WTC11 (cell line): Measurements from ENCODE around the gene VRTN. TPM values are rescaled to one million over a fixed set of nuclear protein-coding genes. Genes with fewer than 3 reads are reported as not detected.
A peak's percentile ranks its signal among the peaks of the same experiment; 100 is the strongest.

Experiments
- ATAC-seq: fragments of 200-7000 bp; cut with Tn5 transposase; 2 replicates; pipeline ENCODE4 v1.10.0; 2021; ENCODE audit warnings: mild to moderate bottlenecking, moderate library complexity
- CTCF ChIA-PET: fragments of 300-600 bp; sonication (Branson Sonifier 250); formaldehyde crosslinking; loops from one replicate; lab custom pipeline; 2021; ENCODE audit warnings: antibody characterized with exemption; lab: Charles Lee
- POLR2A ChIA-PET: fragments of 350-600 bp; sonication (Branson Sonifier 250); formaldehyde crosslinking; loops from one replicate; lab custom pipeline; 2021; ENCODE audit warnings: antibody characterized with exemption; lab: Charles Lee
- DNase-seq: peaks from one replicate; pipeline ENCODE4 v3.0.0; 2021; ENCODE audit warnings: low spot score
- H3K27ac Mint-ChIP-seq: 2 replicates; pipeline ENCODE4 v1.8.0; 2021; ENCODE audit warnings: mixed read lengths
- H3K27me3 Mint-ChIP-seq: 2 replicates; pipeline ENCODE4 v1.8.0; 2021; ENCODE audit warnings: low read depth, mild to moderate bottlenecking, moderate library complexity, mixed read lengths
- H3K36me3 Mint-ChIP-seq: 2 replicates; pipeline ENCODE4 v1.8.0; 2021; ENCODE audit warnings: mixed read lengths
- H3K4me1 Mint-ChIP-seq: 2 replicates; pipeline ENCODE4 v1.8.0; 2022; ENCODE audit warnings: mixed read lengths
- H3K4me3 Mint-ChIP-seq: 2 replicates; pipeline ENCODE4 v1.8.0; 2021; ENCODE audit warnings: mild to moderate bottlenecking, moderate library complexity, mixed read lengths
- H3K9me3 Mint-ChIP-seq: 2 replicates; pipeline ENCODE4 v1.8.0; 2021; ENCODE audit warnings: mixed read lengths
- ARID4B ChIP-seq: sonication (generic); formaldehyde crosslinking; IDR thresholded peaks from 2 replicates; pipeline ENCODE4 v1.8.0; 2023; ENCODE audit warnings: missing genetic modification reagents, mild to moderate bottlenecking, borderline replicate concordance
- CREM ChIP-seq: sonication (generic); formaldehyde crosslinking; IDR thresholded peaks from 2 replicates; pipeline ENCODE4 v1.8.1; 2022; ENCODE audit warnings: mild to moderate bottlenecking, missing genetic modification reagents, moderate library complexity
- ETV6 ChIP-seq: sonication (generic); formaldehyde crosslinking; IDR thresholded peaks from 2 replicates; pipeline ENCODE4 v1.8.1; 2022; ENCODE audit warnings: mild to moderate bottlenecking, missing genetic modification reagents
- FOXP1 ChIP-seq: sonication (generic); formaldehyde crosslinking; IDR thresholded peaks from 2 replicates; pipeline ENCODE4 v1.8.0; 2022; ENCODE audit warnings: missing genetic modification reagents, mild to moderate bottlenecking, moderate library complexity, borderline replicate concordance
- MXD4 ChIP-seq: fragments of 250-450 bp; sonication (Bioruptor Pico); IDR thresholded peaks from 2 replicates; pipeline ENCODE4 v1.8.0; 2021; ENCODE audit warnings: mild to moderate bottlenecking, moderate library complexity, borderline replicate concordance
- RORB ChIP-seq: fragments of 250-450 bp; sonication (Bioruptor Pico); IDR thresholded peaks from 2 replicates; pipeline ENCODE4 v1.9.0; 2021; ENCODE audit warnings: mild to moderate bottlenecking
- STAT6 ChIP-seq: sonication (generic); formaldehyde crosslinking; conservative IDR thresholded peaks from 2 replicates; pipeline ENCODE4 v1.8.1; 2023; ENCODE audit warnings: mild to moderate bottlenecking, low read depth, missing genetic modification reagents, moderate library complexity
- TEAD4 ChIP-seq: sonication (generic); formaldehyde crosslinking; IDR thresholded peaks from 2 replicates; pipeline ENCODE4 v1.8.0; 2022; ENCODE audit warnings: mild to moderate bottlenecking, missing genetic modification reagents
- ZNF396 ChIP-seq: fragments of 250-450 bp; sonication (Bioruptor Pico); IDR thresholded peaks from 2 replicates; pipeline ENCODE4 v1.8.0; 2021; ENCODE audit warnings: mild to moderate bottlenecking, moderate library complexity, borderline replicate concordance
- ZNF423 ChIP-seq: fragments of 250-450 bp; sonication (Bioruptor Pico); IDR thresholded peaks from 2 replicates; pipeline ENCODE4 v2.1.2; 2022; ENCODE audit warnings: mild to moderate bottlenecking, moderate library complexity
- total RNA-seq: library from RNA; stranded (reverse); gene quantifications from 3 replicates; pipeline ENCODE4 v1.2.3, GENCODE V29; 2021
- TF ChIP-seq, protein P1 (sequence below): sonication (generic); formaldehyde crosslinking; IDR thresholded peaks from 2 replicates; pipeline ENCODE4 v1.8.0; 2022; ENCODE audit warnings: missing genetic modification reagents
- TF ChIP-seq, protein P2 (sequence below): sonication (generic); formaldehyde crosslinking; IDR thresholded peaks from 2 replicates; pipeline ENCODE4 v1.8.0; 2022; ENCODE audit warnings: mild to moderate bottlenecking, missing genetic modification reagents
- TF ChIP-seq, protein P3 (sequence below): sonication (generic); formaldehyde crosslinking; IDR thresholded peaks from 2 replicates; pipeline ENCODE4 v1.8.1; 2023; ENCODE audit warnings: mild to moderate bottlenecking, missing genetic modification reagents, borderline replicate concordance

VRTN gene
- total RNA-seq, 1 experiment from 2014 or later: 106 TPM

- peaks cover 2% of the 10 kb centered on the region; the same call in 1 of the 2 replicates for H3K27me3 Mint-ChIP-seq
- H3K36me3 Mint-ChIP-seq: no peaks in the 10 kb centered on the region
- DNase-seq (no peak), ATAC-seq (no peak)
- ChIA-PET CTCF (interaction anchor here (0.6 to 0.7 kb wide), 2 partner anchors 98 to 163 kb away, joined by 3 to 7 read pairs; no protein-coding TSS in a partner anchor), POLR2A (no interaction called here)
- H3K27ac Mint-ChIP-seq: 0 out of 2 replicates have a peak overlapping the region, but pooled peaks have one; percentile 49
- H3K4me3 Mint-ChIP-seq: no peak overlapping the region
- TF ChIP-seq STAT6 (CRISPR knock-in tag) (no peak), CREM (CRISPR knock-in tag) (no peak), TEAD4 (no peak), FOXP1 (CRISPR knock-in tag) (no peak), RORB (CRISPR knock-in tag) (no peak), ETV6 (no peak), MXD4 (CRISPR knock-in tag) (no peak), ZNF396 (CRISPR knock-in tag) (no peak)
- TF ChIP-seq, protein P1, sequence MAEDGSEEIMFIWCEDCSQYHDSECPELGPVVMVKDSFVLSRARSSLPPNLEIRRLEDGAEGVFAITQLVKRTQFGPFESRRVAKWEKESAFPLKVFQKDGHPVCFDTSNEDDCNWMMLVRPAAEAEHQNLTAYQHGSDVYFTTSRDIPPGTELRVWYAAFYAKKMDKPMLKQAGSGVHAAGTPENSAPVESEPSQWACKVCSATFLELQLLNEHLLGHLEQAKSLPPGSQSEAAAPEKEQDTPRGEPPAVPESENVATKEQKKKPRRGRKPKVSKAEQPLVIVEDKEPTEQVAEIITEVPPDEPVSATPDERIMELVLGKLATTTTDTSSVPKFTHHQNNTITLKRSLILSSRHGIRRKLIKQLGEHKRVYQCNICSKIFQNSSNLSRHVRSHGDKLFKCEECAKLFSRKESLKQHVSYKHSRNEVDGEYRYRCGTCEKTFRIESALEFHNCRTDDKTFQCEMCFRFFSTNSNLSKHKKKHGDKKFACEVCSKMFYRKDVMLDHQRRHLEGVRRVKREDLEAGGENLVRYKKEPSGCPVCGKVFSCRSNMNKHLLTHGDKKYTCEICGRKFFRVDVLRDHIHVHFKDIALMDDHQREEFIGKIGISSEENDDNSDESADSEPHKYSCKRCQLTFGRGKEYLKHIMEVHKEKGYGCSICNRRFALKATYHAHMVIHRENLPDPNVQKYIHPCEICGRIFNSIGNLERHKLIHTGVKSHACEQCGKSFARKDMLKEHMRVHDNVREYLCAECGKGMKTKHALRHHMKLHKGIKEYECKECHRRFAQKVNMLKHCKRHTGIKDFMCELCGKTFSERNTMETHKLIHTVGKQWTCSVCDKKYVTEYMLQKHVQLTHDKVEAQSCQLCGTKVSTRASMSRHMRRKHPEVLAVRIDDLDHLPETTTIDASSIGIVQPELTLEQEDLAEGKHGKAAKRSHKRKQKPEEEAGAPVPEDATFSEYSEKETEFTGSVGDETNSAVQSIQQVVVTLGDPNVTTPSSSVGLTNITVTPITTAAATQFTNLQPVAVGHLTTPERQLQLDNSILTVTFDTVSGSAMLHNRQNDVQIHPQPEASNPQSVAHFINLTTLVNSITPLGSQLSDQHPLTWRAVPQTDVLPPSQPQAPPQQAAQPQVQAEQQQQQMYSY (CRISPR knock-in tag): no peak
- TF ChIP-seq, protein P2, sequence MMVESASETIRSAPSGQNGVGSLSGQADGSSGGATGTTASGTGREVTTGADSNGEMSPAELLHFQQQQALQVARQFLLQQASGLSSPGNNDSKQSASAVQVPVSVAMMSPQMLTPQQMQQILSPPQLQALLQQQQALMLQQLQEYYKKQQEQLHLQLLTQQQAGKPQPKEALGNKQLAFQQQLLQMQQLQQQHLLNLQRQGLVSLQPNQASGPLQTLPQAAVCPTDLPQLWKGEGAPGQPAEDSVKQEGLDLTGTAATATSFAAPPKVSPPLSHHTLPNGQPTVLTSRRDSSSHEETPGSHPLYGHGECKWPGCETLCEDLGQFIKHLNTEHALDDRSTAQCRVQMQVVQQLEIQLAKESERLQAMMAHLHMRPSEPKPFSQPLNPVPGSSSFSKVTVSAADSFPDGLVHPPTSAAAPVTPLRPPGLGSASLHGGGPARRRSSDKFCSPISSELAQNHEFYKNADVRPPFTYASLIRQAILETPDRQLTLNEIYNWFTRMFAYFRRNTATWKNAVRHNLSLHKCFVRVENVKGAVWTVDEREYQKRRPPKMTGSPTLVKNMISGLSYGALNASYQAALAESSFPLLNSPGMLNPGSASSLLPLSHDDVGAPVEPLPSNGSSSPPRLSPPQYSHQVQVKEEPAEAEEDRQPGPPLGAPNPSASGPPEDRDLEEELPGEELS (CRISPR knock-in tag): no peak
- peaks cover 5% of the 10 kb centered on the region for H3K4me1 Mint-ChIP-seq
- H3K9me3 Mint-ChIP-seq: no peaks in the 10 kb centered on the region
These were observed 59.5 kb downstream of the VRTN start for GRCh38 chr14:74407801-74408154.

- Mint-ChIP-seq H3K9me3 (no peaks in the 10 kb centered on the region), H3K27ac (no peak overlapping the region), H3K27me3 (peaks cover 2% of the 10 kb centered on the region; the same call in 1 of the 2 replicates), H3K4me3 (no peak overlapping the region), H3K36me3 (no peaks in the 10 kb centered on the region), H3K4me1 (peaks cover 11% of the 10 kb centered on the region)
- POLR2A ChIA-PET: no interaction called here
- ATAC-seq: no peak
- no peak for DNase-seq
- CTCF ChIA-PET: interaction anchor here (0.8 to 1.0 kb wide), 2 partner anchors 8 to 9 kb away, joined by 3 read pairs; no protein-coding TSS in a partner anchor
- TF ChIP-seq ZNF423: no peak
- TF ChIP-seq, protein P1 (CRISPR knock-in tag): no peak
- TF ChIP-seq, protein P3, sequence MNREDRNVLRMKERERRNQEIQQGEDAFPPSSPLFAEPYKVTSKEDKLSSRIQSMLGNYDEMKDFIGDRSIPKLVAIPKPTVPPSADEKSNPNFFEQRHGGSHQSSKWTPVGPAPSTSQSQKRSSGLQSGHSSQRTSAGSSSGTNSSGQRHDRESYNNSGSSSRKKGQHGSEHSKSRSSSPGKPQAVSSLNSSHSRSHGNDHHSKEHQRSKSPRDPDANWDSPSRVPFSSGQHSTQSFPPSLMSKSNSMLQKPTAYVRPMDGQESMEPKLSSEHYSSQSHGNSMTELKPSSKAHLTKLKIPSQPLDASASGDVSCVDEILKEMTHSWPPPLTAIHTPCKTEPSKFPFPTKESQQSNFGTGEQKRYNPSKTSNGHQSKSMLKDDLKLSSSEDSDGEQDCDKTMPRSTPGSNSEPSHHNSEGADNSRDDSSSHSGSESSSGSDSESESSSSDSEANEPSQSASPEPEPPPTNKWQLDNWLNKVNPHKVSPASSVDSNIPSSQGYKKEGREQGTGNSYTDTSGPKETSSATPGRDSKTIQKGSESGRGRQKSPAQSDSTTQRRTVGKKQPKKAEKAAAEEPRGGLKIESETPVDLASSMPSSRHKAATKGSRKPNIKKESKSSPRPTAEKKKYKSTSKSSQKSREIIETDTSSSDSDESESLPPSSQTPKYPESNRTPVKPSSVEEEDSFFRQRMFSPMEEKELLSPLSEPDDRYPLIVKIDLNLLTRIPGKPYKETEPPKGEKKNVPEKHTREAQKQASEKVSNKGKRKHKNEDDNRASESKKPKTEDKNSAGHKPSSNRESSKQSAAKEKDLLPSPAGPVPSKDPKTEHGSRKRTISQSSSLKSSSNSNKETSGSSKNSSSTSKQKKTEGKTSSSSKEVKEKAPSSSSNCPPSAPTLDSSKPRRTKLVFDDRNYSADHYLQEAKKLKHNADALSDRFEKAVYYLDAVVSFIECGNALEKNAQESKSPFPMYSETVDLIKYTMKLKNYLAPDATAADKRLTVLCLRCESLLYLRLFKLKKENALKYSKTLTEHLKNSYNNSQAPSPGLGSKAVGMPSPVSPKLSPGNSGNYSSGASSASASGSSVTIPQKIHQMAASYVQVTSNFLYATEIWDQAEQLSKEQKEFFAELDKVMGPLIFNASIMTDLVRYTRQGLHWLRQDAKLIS (CRISPR knock-in tag): no peak
- no peak for TF ChIP-seq ARID4B (CRISPR knock-in tag)
These were observed 60.6 kb downstream of the VRTN start for GRCh38 chr14:74408870-74409269.
